A549 (cell line): ENCODE data around the gene CREB3L1.

Experiments
- POLR2A ChIP-seq: IDR thresholded peaks from 2 replicates; pipeline ENCODE4 v1.6.1; 2012; ENCODE audit warnings: mild to moderate bottlenecking, low read length
- RAD21 ChIP-seq, 2 experiments: fragments of >200 bp in 1 of 2; sonication (Bioruptor Twin) in 1 of 2; formaldehyde crosslinking in 1 of 2; IDR thresholded peaks in 1 of 2; conservative IDR thresholded peaks in 1 of 2; 2 replicates in 1 of 2; 3 replicates in 1 of 2; pipeline ENCODE4 v1.6.1; 2012 to 2018; ENCODE audit warnings: inconsistent platforms in 1 of 2
- RCOR1 ChIP-seq: fragments of 150-350 bp; IDR thresholded peaks from 2 replicates; pipeline ENCODE4 v1.6.1; 2014; ENCODE audit warnings: antibody characterized with exemption, low read length, low read depth

GRCh38 chr11:46326813-46327416 is 49.5 kb downstream of the CREB3L1 start:
- TF ChIP-seq RAD21 (conservative IDR thresholded peaks at IDR 0.05 in 1 of 2, IDR thresholded peaks at IDR 0.05 in 1 of 2), result no peak
- no peak for TF ChIP-seq RCOR1
- no peak for TF ChIP-seq POLR2A
